Loucy (cell line): ENCODE measurements around the gene TPRG1.

Experiments
- EZH2phosphoT487 ChIP-seq: fragments of 200-600 bp; IDR thresholded peaks from 2 replicates; pipeline ENCODE4 v1.6.1; 2018; ENCODE audit warnings: antibody characterized with exemption, mild to moderate bottlenecking, moderate library complexity, borderline replicate concordance
- TF ChIP-seq, protein P1 (sequence below): fragments of 200-600 bp; sonication (generic); conservative IDR thresholded peaks from 2 replicates; pipeline ENCODE4 v1.5.1; 2014; ENCODE audit warnings: mild to moderate bottlenecking, antibody characterized with exemption, low read length

DNA sequence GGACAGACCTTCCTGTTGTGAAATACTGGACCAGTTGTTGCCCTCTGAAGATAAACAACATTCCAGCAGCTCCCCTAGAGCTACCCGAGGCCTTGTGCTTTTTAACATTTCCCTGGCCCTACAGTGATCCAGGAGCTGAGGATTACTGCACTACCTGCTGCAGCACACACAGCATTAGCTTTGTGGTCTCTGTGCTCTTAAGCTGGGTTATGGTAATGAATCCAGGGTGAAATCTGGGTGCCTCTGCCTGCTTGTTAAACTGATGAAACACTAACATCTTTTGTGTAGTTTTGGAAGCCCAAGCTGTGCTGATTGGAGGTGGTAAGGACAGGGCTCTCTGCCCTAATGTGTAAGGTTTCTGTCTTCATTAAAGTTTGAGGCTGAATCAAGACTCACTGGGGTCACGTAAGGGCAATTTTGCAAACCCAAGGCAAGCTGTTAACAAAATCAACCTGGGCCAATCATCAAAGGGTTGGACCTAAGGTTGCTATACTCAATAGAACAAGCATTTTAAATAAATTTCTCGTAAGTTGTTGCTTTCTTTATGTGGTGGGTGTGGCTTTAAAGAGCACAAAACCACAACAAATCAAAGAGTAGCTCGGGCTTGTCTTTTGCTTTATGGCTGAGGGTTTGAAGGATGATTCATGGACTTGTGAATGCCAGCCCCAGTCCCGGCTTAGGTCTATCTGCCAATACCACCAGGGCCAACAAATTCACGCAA is 183.9 kb downstream of the TPRG1 start:
- TF ChIP-seq, protein P1, sequence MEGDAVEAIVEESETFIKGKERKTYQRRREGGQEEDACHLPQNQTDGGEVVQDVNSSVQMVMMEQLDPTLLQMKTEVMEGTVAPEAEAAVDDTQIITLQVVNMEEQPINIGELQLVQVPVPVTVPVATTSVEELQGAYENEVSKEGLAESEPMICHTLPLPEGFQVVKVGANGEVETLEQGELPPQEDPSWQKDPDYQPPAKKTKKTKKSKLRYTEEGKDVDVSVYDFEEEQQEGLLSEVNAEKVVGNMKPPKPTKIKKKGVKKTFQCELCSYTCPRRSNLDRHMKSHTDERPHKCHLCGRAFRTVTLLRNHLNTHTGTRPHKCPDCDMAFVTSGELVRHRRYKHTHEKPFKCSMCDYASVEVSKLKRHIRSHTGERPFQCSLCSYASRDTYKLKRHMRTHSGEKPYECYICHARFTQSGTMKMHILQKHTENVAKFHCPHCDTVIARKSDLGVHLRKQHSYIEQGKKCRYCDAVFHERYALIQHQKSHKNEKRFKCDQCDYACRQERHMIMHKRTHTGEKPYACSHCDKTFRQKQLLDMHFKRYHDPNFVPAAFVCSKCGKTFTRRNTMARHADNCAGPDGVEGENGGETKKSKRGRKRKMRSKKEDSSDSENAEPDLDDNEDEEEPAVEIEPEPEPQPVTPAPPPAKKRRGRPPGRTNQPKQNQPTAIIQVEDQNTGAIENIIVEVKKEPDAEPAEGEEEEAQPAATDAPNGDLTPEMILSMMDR = no peak
- TF ChIP-seq EZH2phosphoT487 = no peak
